Suppressor macrophage treated with lipopolysaccharide for 1 hour (primary cell): ENCODE results near the gene B3GALT5.
"Not testable (repeated sequence)": the region's sequence is repeated elsewhere in the genome, so short reads cannot be mapped to it uniquely, and the experiment has no call there.

Experiments
- DNase-seq, 3 donors: peaks; one replicate each; pipeline ENCODE4 v3.0.0-alpha.2; 2020 to 2022

The B3GALT5 gene

GRCh38 chr21:39612233-39613040 is at the start of gene B3GALT5:
Gene B3GALT5, plus strand, starts transcription at chr21:39612940. Its CDS starts 47,620 bp downstream, at chr21:39660560.
- no peak for DNase-seq

GRCh38 chr21:39564200-39564599 is 48.5 kb upstream of the B3GALT5 start:
- DNase-seq: no peak

- no peak for DNase-seq
These were observed 45.4 kb upstream of the B3GALT5 start for GRCh38 chr21:39567180-39567972.

- no peak for DNase-seq
These were observed 44.4 kb upstream of the B3GALT5 start for GRCh38 chr21:39568361-39568760.

GRCh38 chr21:39575775-39576174 is 37.0 kb upstream of the B3GALT5 start:
- no peak for DNase-seq

GRCh38 chr21:39576518-39577128 is 36.1 kb upstream of the B3GALT5 start:
- no peak for DNase-seq

GRCh38 chr21:39579734-39580332 is 32.9 kb upstream of the B3GALT5 start:
- no peak for DNase-seq

GRCh38 chr21:39580744-39581143 is 32.0 kb upstream of the B3GALT5 start:
- no peak for DNase-seq

GRCh38 chr21:39581414-39581813 is 31.3 kb upstream of the B3GALT5 start:
- no peak for DNase-seq

GRCh38 chr21:39582749-39583148 is 30.0 kb upstream of the B3GALT5 start:
- DNase-seq: no peak

- not testable (repeated sequence) for DNase-seq
These were observed 29.2 kb upstream of the B3GALT5 start for GRCh38 chr21:39583586-39583985.

GRCh38 chr21:39587376-39587775 is 25.4 kb upstream of the B3GALT5 start:
- DNase-seq: no peak

GRCh38 chr21:39588884-39589283 is 23.9 kb upstream of the B3GALT5 start:
- no peak for DNase-seq

- no peak for DNase-seq
These were observed 19.2 kb upstream of the B3GALT5 start for GRCh38 chr21:39593522-39593921.

GRCh38 chr21:39595465-39595864 is 17.3 kb upstream of the B3GALT5 start:
- DNase-seq: no peak

GRCh38 chr21:39597595-39597994 is 15.1 kb upstream of the B3GALT5 start:
- no peak for DNase-seq

GRCh38 chr21:39599191-39599970 is 13.4 kb upstream of the B3GALT5 start:
- DNase-seq: no peak

- DNase-seq: no peak
These were observed 11.4 kb upstream of the B3GALT5 start for GRCh38 chr21:39601187-39601928.

GRCh38 chr21:39602076-39602689 is 10.6 kb upstream of the B3GALT5 start:
- no peak for DNase-seq

GRCh38 chr21:39602793-39603192 is 9.9 kb upstream of the B3GALT5 start:
- no peak for DNase-seq

- DNase-seq: no peak
These were observed 7.8 kb upstream of the B3GALT5 start for GRCh38 chr21:39604951-39605350.
